Lower lobe of right lung (tissue), 2 donors: ENCODE data around the gene MTIF2. TPM values are rescaled to one million over a fixed set of nuclear protein-coding genes. Genes with fewer than 3 reads are reported as not detected.
"Not testable (repeated sequence)": the region's sequence is repeated elsewhere in the genome, so short reads cannot be mapped to it uniquely, and the experiment has no call there.

Experiments
- ATAC-seq, 2 donors: fragments of 200-7000 bp; cut with Tn5 transposase; one replicate each; pipeline ENCODE4 v1.9.1; 2020 to 2022; ENCODE audit warnings: mild to moderate bottlenecking in 2 of 2, moderate library complexity in 2 of 2
- DNase-seq: peaks from one replicate; pipeline ENCODE4 v3.0.0-alpha.2; 2020
- H3K27ac ChIP-seq: fragments of 200-600 bp; one replicate; pipeline ENCODE4 v1.8.0; 2022
- H3K27me3 ChIP-seq: fragments of 200-600 bp; one replicate; pipeline ENCODE4 v1.8.0; 2022; ENCODE audit warnings: low read depth
- H3K36me3 ChIP-seq: fragments of 200-600 bp; one replicate; pipeline ENCODE4 v1.8.0; 2022; ENCODE audit warnings: mild to moderate bottlenecking
- H3K4me1 ChIP-seq: fragments of 200-600 bp; one replicate; pipeline ENCODE4 v1.8.0; 2022
- H3K4me3 ChIP-seq: fragments of 200-600 bp; one replicate; pipeline ENCODE4 v1.8.0; 2022; ENCODE audit warnings: mild to moderate bottlenecking
- H3K9me3 ChIP-seq: fragments of 200-600 bp; one replicate; pipeline ENCODE4 v1.8.0; 2022
- intact Hi-C: fragments of 100-400 bp; cut with DNase I; formaldehyde crosslinking; loops from one replicate; pipeline ENCODE4 v1.11.0; 2022
- total RNA-seq: library from RNA; stranded (reverse); fragmentation: NEBNext Ultra II Directional; extraction: Animal tissue kit (Norgen Biotek cat#: 25700); gene quantifications from one replicate; pipeline ENCODE4 v1.2.1, GENCODE V29; 2021
- TF ChIP-seq, protein P1 (sequence below): fragments of 200-600 bp; IDR thresholded peaks from one replicate; pipeline ENCODE4 v1.8.0; 2022; ENCODE audit warnings: antibody characterized with exemption, mild to moderate bottlenecking
- donor health status: DM: no; HTN: yes; CAD: no; lungs with severe emphysema.

MTIF2 gene
- total RNA-seq, 1 donor from 2014 or later, result 25.9 TPM

DNA sequence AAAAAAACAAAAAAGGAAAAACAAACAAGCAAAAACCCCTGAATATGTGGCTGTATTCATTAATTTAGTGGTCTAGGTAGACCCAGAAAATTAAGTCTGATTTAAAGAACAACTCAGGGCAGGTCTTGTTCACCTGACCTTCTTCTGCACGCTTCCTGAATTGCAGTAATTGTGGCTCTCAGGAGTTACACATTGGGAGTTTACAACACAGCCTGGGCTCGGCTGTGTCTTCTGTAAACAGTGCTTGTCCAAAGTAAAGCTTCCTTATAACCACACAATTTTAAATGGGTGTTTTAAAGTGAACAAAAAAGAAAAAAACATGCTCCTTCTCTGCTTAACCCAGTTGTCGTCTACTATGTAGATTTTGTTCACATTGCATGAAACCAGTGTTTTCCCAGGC is 8.3 kb upstream of the MTIF2 start:
- DNase-seq (no peak), ATAC-seq (no peak)
- Histone ChIP-seq H3K9me3 (no peaks in the 10 kb centered on the region), H3K36me3 (no peaks in the 10 kb centered on the region), H3K27me3 (no peaks in the 10 kb centered on the region), H3K4me3 (no peak overlapping the region), H3K4me1 (no peaks in the 10 kb centered on the region), H3K27ac (no peak overlapping the region)
- intact Hi-C loops, result no loop called here
- TF ChIP-seq, protein P1, sequence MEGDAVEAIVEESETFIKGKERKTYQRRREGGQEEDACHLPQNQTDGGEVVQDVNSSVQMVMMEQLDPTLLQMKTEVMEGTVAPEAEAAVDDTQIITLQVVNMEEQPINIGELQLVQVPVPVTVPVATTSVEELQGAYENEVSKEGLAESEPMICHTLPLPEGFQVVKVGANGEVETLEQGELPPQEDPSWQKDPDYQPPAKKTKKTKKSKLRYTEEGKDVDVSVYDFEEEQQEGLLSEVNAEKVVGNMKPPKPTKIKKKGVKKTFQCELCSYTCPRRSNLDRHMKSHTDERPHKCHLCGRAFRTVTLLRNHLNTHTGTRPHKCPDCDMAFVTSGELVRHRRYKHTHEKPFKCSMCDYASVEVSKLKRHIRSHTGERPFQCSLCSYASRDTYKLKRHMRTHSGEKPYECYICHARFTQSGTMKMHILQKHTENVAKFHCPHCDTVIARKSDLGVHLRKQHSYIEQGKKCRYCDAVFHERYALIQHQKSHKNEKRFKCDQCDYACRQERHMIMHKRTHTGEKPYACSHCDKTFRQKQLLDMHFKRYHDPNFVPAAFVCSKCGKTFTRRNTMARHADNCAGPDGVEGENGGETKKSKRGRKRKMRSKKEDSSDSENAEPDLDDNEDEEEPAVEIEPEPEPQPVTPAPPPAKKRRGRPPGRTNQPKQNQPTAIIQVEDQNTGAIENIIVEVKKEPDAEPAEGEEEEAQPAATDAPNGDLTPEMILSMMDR, result no peak

DNA sequence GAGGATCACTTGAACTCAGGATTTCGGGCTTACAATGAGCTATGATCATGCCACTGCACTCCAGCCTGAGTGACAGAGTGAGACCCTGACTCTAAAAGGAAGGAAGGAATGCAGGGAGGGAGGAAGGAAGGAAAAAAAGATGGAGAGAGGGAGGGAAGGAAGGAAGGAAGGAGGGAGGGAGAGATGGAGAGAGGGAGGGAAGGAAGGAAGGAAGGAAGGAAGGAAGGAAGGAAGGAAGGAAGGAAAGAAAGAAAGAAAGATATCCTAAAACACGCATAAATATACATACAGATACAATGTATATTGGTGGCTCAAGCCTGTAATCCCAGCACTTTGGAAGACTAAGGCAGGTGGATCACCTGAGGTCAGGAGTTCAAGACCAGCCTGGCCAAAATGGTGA is 5.3 kb upstream of the MTIF2 start:
- ATAC-seq, H3K9me3 ChIP-seq, H3K36me3 ChIP-seq, H3K4me1 ChIP-seq, H3K27ac ChIP-seq, DNase-seq, H3K4me3 ChIP-seq, intact Hi-C loops, H3K27me3 ChIP-seq: not testable (repeated sequence)

DNA sequence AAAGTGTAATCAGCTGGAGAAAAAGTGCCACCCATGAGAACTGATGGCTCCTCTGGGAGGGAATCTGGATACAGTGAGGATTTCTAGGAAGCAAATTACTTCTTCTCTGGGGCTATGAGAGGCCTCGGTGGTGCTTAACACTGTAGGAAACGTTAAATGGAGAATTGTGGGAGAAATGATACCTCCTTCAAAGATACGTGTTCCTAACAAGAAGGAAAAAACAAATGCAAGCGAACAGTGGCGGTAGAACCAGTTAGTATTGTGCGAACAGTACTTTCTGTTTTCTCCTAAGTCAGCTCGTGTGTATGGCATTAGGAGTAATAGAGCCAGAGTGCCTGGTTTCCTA is 587 bp upstream of the MTIF2 start:
- intact Hi-C loops, result no loop called here
- Histone ChIP-seq H3K4me3 (peak overlapping the region; percentile 83), H3K27ac (peak overlapping the region; percentile 92), H3K9me3 (no peaks in the 10 kb centered on the region), H3K36me3 (peaks cover 18% of the 10 kb centered on the region), H3K4me1 (peaks cover 17% of the 10 kb centered on the region), H3K27me3 (no peaks in the 10 kb centered on the region)
- DNase-seq, result no peak
- TF ChIP-seq, protein P1, result no peak
- ATAC-seq, result peak; percentile 7 to 29

- ATAC-seq (peak in 1 of 2 donors; percentile 4), DNase-seq (no peak)
- Histone ChIP-seq H3K27me3 (no peaks in the 10 kb centered on the region), H3K36me3 (peaks cover 31% of the 10 kb centered on the region), H3K4me1 (peaks cover 17% of the 10 kb centered on the region), H3K9me3 (no peaks in the 10 kb centered on the region), H3K27ac (peak overlapping the region; percentile 92), H3K4me3 (peak overlapping the region; percentile 83)
- TF ChIP-seq, protein P1, result no peak
- intact Hi-C loops, result no loop called here
Measured at GRCh38 chr2:55268288-55268906, 634 bp downstream of the MTIF2 start.

GRCh38 chr2:55259586-55259985 is 9.4 kb downstream of the MTIF2 start:
- H3K9me3 ChIP-seq, H3K4me3 ChIP-seq, ATAC-seq, intact Hi-C loops, H3K27ac ChIP-seq, H3K4me1 ChIP-seq, H3K27me3 ChIP-seq, DNase-seq: not testable (repeated sequence)
- peaks cover 92% of the 10 kb centered on the region for H3K36me3 ChIP-seq

- Histone ChIP-seq H3K27ac (no peak overlapping the region), H3K4me1 (no peaks in the 10 kb centered on the region), H3K4me3 (no peak overlapping the region), H3K36me3 (peaks cover 83% of the 10 kb centered on the region), H3K27me3 (no peaks in the 10 kb centered on the region), H3K9me3 (no peaks in the 10 kb centered on the region)
- ATAC-seq (no peak), DNase-seq (no peak)
- intact Hi-C loops, result no loop called here
- TF ChIP-seq, protein P1, result no peak
Measured at GRCh38 chr2:55252832-55253231, 16.2 kb downstream of the MTIF2 start.
